Astrocyte of the spinal cord (primary cell): ENCODE data around the gene KLF1.
A peak's percentile ranks its signal among the peaks of the same experiment; 100 is the strongest.

ENCODE experiments used
- DNase-seq: peaks from one replicate; pipeline ENCODE4 v3.0.0; 2011; ENCODE audit warnings: low read depth, low spot score
- H3K4me3 ChIP-seq: 2 replicates; pipeline ENCODE4 v1.5.1; 2011; ENCODE audit warnings: low read depth, mild to moderate bottlenecking, low read length, moderate library complexity
- CTCF ChIP-seq: IDR thresholded peaks from 2 replicates; pipeline ENCODE4 v1.5.1; 2012; ENCODE audit warnings: low read depth, mild to moderate bottlenecking, low read length, inconsistent platforms
- in situ Hi-C: cut with HindIII; loops from 2 replicates; pipeline ENCODE4 v1.10.0; 2017; ENCODE audit warnings: low sequenced_read_pairs

The KLF1 gene

GRCh38 chr19:12843999-12844732 is 42.8 kb downstream of the KLF1 start:
- H3K4me3 ChIP-seq = no peak overlapping the region
- no peak for TF ChIP-seq CTCF
- no peak for DNase-seq
- in situ Hi-C loops = no loop called here

GRCh38 chr19:12843328-12843727 is 43.7 kb downstream of the KLF1 start:
- TF ChIP-seq CTCF = no peak
- in situ Hi-C loops = no loop called here
- DNase-seq = no peak
- no peak overlapping the region for H3K4me3 ChIP-seq

GRCh38 chr19:12842511-12842910 is 44.5 kb downstream of the KLF1 start:
- TF ChIP-seq CTCF = no peak
- no peak for DNase-seq
- H3K4me3 ChIP-seq = no peak overlapping the region
- in situ Hi-C loops = no loop called here

GRCh38 chr19:12841094-12841493 is 45.9 kb downstream of the KLF1 start:
- H3K4me3 ChIP-seq = peak overlapping the region; percentile 15
- no peak for TF ChIP-seq CTCF
- no peak for DNase-seq
- in situ Hi-C loops = no loop called here

GRCh38 chr19:12840091-12841079 is 46.6 kb downstream of the KLF1 start:
- peak; percentile 39 for DNase-seq
- TF ChIP-seq CTCF = no peak
- in situ Hi-C loops = no loop called here
- H3K4me3 ChIP-seq = peak overlapping the region; percentile 15

- no peak for DNase-seq
- TF ChIP-seq CTCF = no peak
- H3K4me3 ChIP-seq = no peak overlapping the region
- in situ Hi-C loops = no loop called here
Measured at GRCh38 chr19:12838886-12839756, 47.9 kb downstream of the KLF1 start.
